Calu3 (cell line): Measurements from ENCODE around the gene ARMC3. TPM values are rescaled to one million over a fixed set of nuclear protein-coding genes. Genes with fewer than 3 reads are reported as not detected.

ENCODE experiments used
- BruUV-seq: library from RNA; stranded (reverse); fragments of 400-500 nt; replicated peaks from 2 replicates; lab custom pipeline; 2021; lab: Mats Ljungman, UMichigan
- CTCF ChIA-PET: fragments of 300-600 bp; sonication (Branson Sonifier 250); formaldehyde crosslinking; loops from one replicate; lab custom pipeline; 2022; ENCODE audit warnings: antibody characterized with exemption; lab: Charles Lee
- DNase-seq: peaks from one replicate; pipeline ENCODE4 v3.0.0; 2022
- H3K27ac Mint-ChIP-seq: one replicate; pipeline ENCODE4 v1.8.0; 2022; ENCODE audit warnings: mixed read lengths; ENCODE audit not compliant: unreplicated experiment
- H3K27me3 Mint-ChIP-seq: one replicate; pipeline ENCODE4 v1.8.0; 2022; ENCODE audit warnings: mixed read lengths; ENCODE audit not compliant: unreplicated experiment
- H3K36me3 Mint-ChIP-seq: one replicate; pipeline ENCODE4 v1.8.0; 2022; ENCODE audit warnings: mild to moderate bottlenecking, moderate library complexity, mixed read lengths; ENCODE audit not compliant: insufficient read depth, unreplicated experiment
- H3K4me1 Mint-ChIP-seq: one replicate; pipeline ENCODE4 v1.8.0; 2022; ENCODE audit warnings: mild to moderate bottlenecking, low read depth, mixed read lengths; ENCODE audit not compliant: unreplicated experiment
- H3K4me3 Mint-ChIP-seq: one replicate; pipeline ENCODE4 v1.8.0; 2022; ENCODE audit warnings: mild to moderate bottlenecking, low read depth, moderate library complexity, mixed read lengths; ENCODE audit not compliant: unreplicated experiment
- H3K9me3 Mint-ChIP-seq: one replicate; pipeline ENCODE4 v1.8.0; 2022; ENCODE audit warnings: low read depth, mixed read lengths; ENCODE audit not compliant: unreplicated experiment
- intact Hi-C: fragments of 100-400 bp; cut with micrococcal nuclease; formaldehyde crosslinking; loops from one replicate; pipeline ENCODE4 v1.10.0; 2022; ENCODE audit not compliant: unreplicated experiment
- total RNA-seq: library from RNA; stranded (reverse); gene quantifications from 2 replicates; pipeline ENCODE4 v1.2.3, GENCODE V29; 2022
- TF ChIP-seq, protein P1 (sequence below): fragments of 200-600 bp; IDR thresholded peaks from one replicate; pipeline ENCODE4 v1.8.0; 2022; ENCODE audit warnings: antibody characterized with exemption; ENCODE audit not compliant: unreplicated experiment

ARMC3 gene
- total RNA-seq, 1 experiment from 2014 or later: 0.97 TPM

DNA sequence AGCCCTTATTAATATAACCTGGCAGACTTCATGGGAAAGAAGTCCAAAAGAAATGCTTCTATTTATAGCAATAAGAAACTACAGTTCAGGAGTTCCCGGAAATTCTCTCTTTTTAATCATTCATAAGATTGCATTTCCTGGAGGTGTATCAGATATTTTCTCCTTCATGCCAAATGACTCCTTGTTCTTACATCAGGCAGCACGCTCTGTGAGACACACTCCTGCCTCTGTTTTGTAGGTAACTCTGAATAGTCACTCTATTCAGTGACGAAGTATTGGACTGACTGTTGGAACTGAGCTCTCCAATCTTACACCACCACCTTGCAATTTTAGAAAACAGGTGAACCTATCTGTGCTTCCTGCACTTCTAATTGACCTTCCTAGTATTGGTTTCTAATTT lies 88.8 kb downstream of the ARMC3 start:
- H3K27me3 Mint-ChIP-seq: peaks cover 12% of the 10 kb centered on the region
- no peak for DNase-seq
- no peak overlapping the region for H3K4me3 Mint-ChIP-seq
- H3K9me3 Mint-ChIP-seq: no peaks in the 10 kb centered on the region
- TF ChIP-seq, protein P1, sequence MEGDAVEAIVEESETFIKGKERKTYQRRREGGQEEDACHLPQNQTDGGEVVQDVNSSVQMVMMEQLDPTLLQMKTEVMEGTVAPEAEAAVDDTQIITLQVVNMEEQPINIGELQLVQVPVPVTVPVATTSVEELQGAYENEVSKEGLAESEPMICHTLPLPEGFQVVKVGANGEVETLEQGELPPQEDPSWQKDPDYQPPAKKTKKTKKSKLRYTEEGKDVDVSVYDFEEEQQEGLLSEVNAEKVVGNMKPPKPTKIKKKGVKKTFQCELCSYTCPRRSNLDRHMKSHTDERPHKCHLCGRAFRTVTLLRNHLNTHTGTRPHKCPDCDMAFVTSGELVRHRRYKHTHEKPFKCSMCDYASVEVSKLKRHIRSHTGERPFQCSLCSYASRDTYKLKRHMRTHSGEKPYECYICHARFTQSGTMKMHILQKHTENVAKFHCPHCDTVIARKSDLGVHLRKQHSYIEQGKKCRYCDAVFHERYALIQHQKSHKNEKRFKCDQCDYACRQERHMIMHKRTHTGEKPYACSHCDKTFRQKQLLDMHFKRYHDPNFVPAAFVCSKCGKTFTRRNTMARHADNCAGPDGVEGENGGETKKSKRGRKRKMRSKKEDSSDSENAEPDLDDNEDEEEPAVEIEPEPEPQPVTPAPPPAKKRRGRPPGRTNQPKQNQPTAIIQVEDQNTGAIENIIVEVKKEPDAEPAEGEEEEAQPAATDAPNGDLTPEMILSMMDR: no peak
- CTCF ChIA-PET: interaction anchor here (1.0 kb wide), 1 partner anchor 23 kb away, joined by 3 read pairs; no protein-coding TSS in a partner anchor
- intact Hi-C loops: no loop called here
- BruUV-seq: no TSS peak
- H3K4me1 Mint-ChIP-seq: no peaks in the 10 kb centered on the region
- no peak overlapping the region for H3K27ac Mint-ChIP-seq
- H3K36me3 Mint-ChIP-seq: no peaks in the 10 kb centered on the region

DNA sequence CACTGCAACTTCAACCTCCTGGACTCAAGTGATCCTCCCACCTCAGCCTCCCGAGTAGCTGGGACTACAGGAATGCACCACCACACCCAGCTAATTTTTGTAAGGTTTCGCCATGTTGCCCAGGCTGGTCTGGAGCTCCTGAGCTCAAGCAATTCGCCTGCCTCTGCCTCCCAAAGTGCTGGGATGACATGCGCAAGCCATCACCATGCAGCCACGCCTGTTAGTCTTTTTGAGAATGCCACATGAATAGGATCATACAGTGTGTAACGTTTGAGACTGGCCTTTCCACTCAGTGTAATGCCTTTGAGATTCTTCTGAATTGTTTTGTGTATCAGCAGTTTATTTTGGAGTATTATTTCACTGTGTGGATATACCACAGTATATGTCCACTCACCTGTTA lies 91.8 kb downstream of the ARMC3 start:
- no peak overlapping the region for H3K27ac Mint-ChIP-seq
- CTCF ChIA-PET: interaction anchor here (1.6 kb wide), 1 partner anchor 27 kb away, joined by 3 read pairs; no protein-coding TSS in a partner anchor
- no peaks in the 10 kb centered on the region for H3K36me3 Mint-ChIP-seq
- no peak overlapping the region for H3K4me3 Mint-ChIP-seq
- TF ChIP-seq, protein P1: no peak
- no peaks in the 10 kb centered on the region for H3K9me3 Mint-ChIP-seq
- peaks cover 11% of the 10 kb centered on the region for H3K27me3 Mint-ChIP-seq
- DNase-seq: no peak
- no peaks in the 10 kb centered on the region for H3K4me1 Mint-ChIP-seq
- BruUV-seq: no TSS peak
- intact Hi-C loops: no loop called here

DNA sequence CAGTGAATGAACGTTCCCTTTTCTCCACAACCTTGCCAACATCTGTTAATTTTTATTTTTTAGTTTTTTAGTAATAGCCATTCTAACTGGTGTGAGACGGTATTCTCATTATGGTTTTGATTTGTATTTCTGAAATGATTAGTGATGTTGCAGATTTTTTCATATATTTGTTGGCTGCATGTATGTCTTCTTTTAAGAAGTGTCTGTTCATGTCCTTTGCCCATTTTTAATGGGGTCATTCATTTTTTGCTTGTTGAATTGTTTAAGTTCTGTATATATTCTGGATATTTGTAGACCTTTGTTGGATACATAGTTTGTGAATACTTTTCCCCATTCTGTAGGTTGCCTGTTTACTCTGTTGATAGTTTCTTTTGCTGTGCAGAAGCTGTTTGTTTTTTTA lies 93.6 kb downstream of the ARMC3 start:
- H3K36me3 Mint-ChIP-seq: no peaks in the 10 kb centered on the region
- no peak for DNase-seq
- intact Hi-C loops: no loop called here
- no TSS peak for BruUV-seq
- peaks cover 25% of the 10 kb centered on the region for H3K27me3 Mint-ChIP-seq
- H3K27ac Mint-ChIP-seq: no peak overlapping the region
- no peak overlapping the region for H3K4me3 Mint-ChIP-seq
- CTCF ChIA-PET: no interaction called here
- H3K9me3 Mint-ChIP-seq: no peaks in the 10 kb centered on the region
- no peaks in the 10 kb centered on the region for H3K4me1 Mint-ChIP-seq
- TF ChIP-seq, protein P1: no peak

DNA sequence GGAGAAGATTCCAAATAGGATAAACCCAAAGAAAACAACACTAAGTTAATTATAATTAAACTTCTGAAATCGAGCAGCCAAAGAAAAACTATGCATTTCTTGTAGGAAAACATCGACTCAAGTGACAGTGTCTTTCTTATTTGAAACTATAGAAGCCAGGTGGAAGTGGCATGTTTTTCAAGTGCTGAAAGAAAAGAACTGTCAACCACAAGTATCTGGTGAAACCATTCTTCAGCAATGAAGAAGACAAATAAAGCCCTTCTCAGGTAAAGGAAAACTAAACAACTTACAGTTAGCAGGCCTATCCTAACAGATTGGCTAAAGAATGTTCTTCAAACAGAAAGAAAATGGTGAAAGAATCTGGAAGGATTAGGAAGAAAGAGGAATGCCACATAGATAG lies 96.1 kb downstream of the ARMC3 start:
- Mint-ChIP-seq H3K4me3 (no peak overlapping the region), H3K27me3 (peaks cover 35% of the 10 kb centered on the region), H3K36me3 (no peaks in the 10 kb centered on the region), H3K9me3 (no peaks in the 10 kb centered on the region), H3K27ac (no peak overlapping the region), H3K4me1 (no peaks in the 10 kb centered on the region)
- no TSS peak for BruUV-seq
- TF ChIP-seq, protein P1: no peak
- intact Hi-C loops: no loop called here
- CTCF ChIA-PET: no interaction called here
- DNase-seq: no peak
